Measurements from ENCODE around the gene PPFIA4.
"Not testable (repeated sequence)": the region's sequence is repeated elsewhere in the genome, so short reads cannot be mapped to it uniquely, and the experiment has no call there.

The PPFIA4 gene

DNA sequence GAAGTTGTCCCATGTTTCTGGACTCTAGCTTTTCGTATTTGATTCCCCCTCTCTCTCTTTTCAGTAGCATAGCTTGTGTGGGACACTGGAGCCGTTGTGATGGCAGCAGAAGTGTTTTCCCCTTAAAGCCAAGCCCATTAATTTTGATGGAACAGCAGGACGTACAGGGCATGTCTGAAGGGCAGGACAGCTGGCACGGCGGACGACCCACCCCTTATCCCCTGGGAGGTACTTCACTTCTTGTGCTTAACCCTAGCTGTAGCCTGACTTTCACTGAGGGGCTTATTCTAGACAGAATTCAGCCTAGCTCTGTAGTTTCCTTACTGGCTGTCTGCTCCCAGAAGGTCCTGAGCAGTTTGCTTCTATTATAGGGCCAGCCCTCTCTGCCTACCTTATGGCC lies 8.6 kb upstream of the PPFIA4 start:
- TF ChIP-seq, protein P1, sequence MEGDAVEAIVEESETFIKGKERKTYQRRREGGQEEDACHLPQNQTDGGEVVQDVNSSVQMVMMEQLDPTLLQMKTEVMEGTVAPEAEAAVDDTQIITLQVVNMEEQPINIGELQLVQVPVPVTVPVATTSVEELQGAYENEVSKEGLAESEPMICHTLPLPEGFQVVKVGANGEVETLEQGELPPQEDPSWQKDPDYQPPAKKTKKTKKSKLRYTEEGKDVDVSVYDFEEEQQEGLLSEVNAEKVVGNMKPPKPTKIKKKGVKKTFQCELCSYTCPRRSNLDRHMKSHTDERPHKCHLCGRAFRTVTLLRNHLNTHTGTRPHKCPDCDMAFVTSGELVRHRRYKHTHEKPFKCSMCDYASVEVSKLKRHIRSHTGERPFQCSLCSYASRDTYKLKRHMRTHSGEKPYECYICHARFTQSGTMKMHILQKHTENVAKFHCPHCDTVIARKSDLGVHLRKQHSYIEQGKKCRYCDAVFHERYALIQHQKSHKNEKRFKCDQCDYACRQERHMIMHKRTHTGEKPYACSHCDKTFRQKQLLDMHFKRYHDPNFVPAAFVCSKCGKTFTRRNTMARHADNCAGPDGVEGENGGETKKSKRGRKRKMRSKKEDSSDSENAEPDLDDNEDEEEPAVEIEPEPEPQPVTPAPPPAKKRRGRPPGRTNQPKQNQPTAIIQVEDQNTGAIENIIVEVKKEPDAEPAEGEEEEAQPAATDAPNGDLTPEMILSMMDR (IDR thresholded peaks at IDR 0.05; ENCODE audit: low read depth, low read length), result no peak
- H3K4me3 ChIP-seq (ENCODE audit: low read depth, low read length), result no peak overlapping the region
- no peak for DNase-seq (ENCODE audit: low read depth, low spot score)
- in situ Hi-C loops (cut with HindIII; ENCODE audit: low sequenced_read_pairs), result no loop called here

GRCh38 chr1:203022855-203023254 lies 3.4 kb upstream of the PPFIA4 start:
- H3K4me3 ChIP-seq (ENCODE audit: low read depth, low read length); in situ Hi-C loops (cut with HindIII; ENCODE audit: low sequenced_read_pairs); DNase-seq (ENCODE audit: low read depth, low spot score): not testable (repeated sequence)

DNA sequence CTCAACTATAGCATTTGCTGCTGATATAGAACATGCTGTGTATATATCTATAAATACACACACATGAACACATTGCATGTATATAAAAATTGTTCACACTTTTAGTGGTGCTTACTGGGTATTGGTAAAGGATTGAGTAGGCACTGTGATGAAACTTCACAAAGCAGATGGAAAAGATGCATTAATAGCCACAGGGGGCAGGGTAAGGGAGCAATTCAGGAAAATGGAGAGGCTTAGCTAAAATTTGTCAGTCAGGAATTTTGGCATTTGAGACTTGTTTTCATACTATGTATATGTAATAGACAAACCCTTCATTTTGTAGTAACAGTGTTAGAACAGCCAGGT lies 633 bp upstream of the PPFIA4 start:
- DNase-seq (ENCODE audit: low read depth, low spot score), result no peak
- in situ Hi-C loops (cut with HindIII; ENCODE audit: low sequenced_read_pairs), result no loop called here
- no peak overlapping the region for H3K4me3 ChIP-seq (ENCODE audit: low read depth, low read length)
- TF ChIP-seq, protein P1 (IDR thresholded peaks at IDR 0.05; ENCODE audit: low read depth, low read length), result no peak

- no peak for DNase-seq (ENCODE audit: low read depth, low spot score)
- peak overlapping the region; percentile 55 for H3K4me3 ChIP-seq (ENCODE audit: low read depth, low read length)
- TF ChIP-seq, protein P1 (IDR thresholded peaks at IDR 0.05; ENCODE audit: low read depth, low read length), result peak; percentile 1
- in situ Hi-C loops (cut with HindIII; ENCODE audit: low sequenced_read_pairs), result no loop called here
Observed at GRCh38 chr1:203026666-203027663, 674 bp downstream of the PPFIA4 start.

DNA sequence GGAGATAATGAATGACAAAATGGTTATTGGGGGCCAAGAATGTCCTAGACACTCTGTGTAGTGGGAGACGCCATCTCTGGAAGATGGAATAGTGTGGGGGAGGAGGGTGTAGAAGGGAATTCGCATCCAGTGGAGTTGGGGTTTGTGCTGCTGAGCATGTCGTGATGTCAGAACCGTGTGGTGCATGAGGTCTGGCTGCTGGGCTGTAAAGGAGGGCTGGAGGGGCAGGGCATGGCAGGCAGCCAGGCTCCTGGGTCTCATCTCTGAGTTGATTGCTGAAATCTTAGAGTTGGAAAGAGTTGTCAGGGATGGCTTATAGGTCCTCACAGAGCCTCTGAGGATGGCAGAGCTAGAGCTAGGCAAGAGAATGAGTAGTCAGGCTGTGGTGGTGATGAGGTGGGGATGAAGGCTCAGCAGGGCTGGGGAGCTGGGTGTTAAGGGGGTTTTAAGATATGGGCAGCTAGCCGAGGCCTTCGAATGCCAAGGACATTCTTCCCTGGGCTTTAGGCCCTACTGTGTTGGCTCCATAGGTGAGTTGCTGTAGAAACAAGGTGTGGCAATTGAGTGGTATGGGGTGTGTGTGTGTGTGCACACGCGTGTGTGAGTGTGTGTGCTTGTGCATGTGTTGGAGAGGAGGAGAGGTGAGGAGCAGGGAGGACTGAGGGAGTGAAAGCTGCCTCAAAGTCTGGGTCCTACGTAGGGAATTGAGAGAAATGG lies 1.9 kb downstream of the PPFIA4 start:
- TF ChIP-seq, protein P1 (IDR thresholded peaks at IDR 0.05; ENCODE audit: low read depth, low read length), result no peak
- in situ Hi-C loops (cut with HindIII; ENCODE audit: low sequenced_read_pairs), result no loop called here
- no peak overlapping the region for H3K4me3 ChIP-seq (ENCODE audit: low read depth, low read length)
- no peak for DNase-seq (ENCODE audit: low read depth, low spot score)

DNA sequence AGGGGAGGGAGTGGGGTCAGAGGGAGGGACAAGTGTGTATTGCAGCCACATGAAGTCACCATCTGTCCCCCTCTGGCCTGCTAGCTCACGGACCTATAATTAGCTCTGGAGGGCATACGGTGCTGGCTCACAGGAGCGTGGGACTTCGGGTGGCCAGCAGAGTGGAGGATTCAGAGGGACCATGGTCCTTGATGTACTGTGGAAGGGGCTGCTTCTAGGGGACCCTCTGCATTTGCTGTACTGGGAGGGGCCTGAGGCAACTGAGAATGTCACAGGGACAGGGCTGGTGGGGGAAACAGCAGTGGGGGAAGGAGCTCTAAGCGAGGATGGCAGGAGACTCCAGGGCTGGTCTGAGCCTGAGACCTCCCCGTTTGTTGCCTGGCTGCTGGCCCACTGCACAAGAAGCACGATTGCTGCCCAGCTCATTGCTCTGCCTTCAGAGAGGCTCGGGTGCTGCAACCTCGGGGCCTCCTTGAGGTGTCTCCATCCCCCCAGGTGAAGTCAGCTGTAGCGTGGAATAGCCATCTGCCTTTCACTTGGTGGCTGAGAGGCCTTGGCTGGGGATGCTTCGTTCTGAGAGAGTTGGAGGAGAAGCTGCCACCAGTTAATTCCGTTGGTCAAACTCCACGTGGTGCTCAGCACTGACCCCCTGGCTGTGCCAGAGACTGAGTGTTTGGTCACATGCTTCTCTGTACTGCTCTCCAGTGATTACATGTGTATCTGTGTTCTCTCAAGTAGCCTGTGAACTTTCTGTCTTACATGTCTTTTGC lies 2.7 kb downstream of the PPFIA4 start:
- TF ChIP-seq, protein P1 (IDR thresholded peaks at IDR 0.05; ENCODE audit: low read depth, low read length), result no peak
- no peak for DNase-seq (ENCODE audit: low read depth, low spot score)
- in situ Hi-C loops (cut with HindIII; ENCODE audit: low sequenced_read_pairs), result no loop called here
- H3K4me3 ChIP-seq (ENCODE audit: low read depth, low read length), result no peak overlapping the region

Measured in astrocyte of the spinal cord (primary cell).